Fibroblast of lung (primary cell): ENCODE measurements around the gene DNAJC24. TPM values are rescaled to one million over a fixed set of nuclear protein-coding genes. Genes with fewer than 3 reads are reported as not detected.

Source experiments
- DNase-seq, 2 donors: peaks; one replicate each; pipeline versions ENCODE4 v3.0.0 to v3.0.0-alpha.2; 2010; ENCODE audit warnings: low read depth in 2 of 2
- H2AFZ ChIP-seq: 2 replicates; pipeline ENCODE4 v1.5.1; 2012; ENCODE audit warnings: low read length, control low read depth, inconsistent platforms
- H3K27ac ChIP-seq: 2 replicates; pipeline ENCODE4 v1.5.1; 2011; ENCODE audit warnings: low read length, control low read depth; ENCODE audit not compliant: insufficient read depth
- H3K27me3 ChIP-seq: 2 replicates; pipeline ENCODE4 v1.5.1; 2011; ENCODE audit warnings: mild to moderate bottlenecking, low read length; ENCODE audit not compliant: control insufficient read depth, insufficient read depth
- H3K36me3 ChIP-seq: 2 replicates; pipeline ENCODE4 v1.5.1; 2011; ENCODE audit warnings: low read length; ENCODE audit not compliant: control insufficient read depth, insufficient read depth
- H3K4me1 ChIP-seq: 2 replicates; pipeline ENCODE4 v1.5.1; 2011; ENCODE audit warnings: low read length; ENCODE audit not compliant: control insufficient read depth, insufficient read depth; ENCODE audit errors: extremely low read depth
- H3K4me2 ChIP-seq: 2 replicates; pipeline ENCODE4 v1.5.1; 2011; ENCODE audit warnings: low read length, control low read depth; ENCODE audit not compliant: insufficient read depth; ENCODE audit errors: extremely low read depth
- H3K4me3 ChIP-seq, 4 experiments: fragments of 200-600 bp in 1 of 4; sonication (generic) in 1 of 4; replicated peaks in 1 of 4; 2 replicates each; pipeline ENCODE4 v1.5.1; 2011 to 2016; ENCODE audit warnings: low read length in 4 of 4, low read depth in 3 of 4, mild to moderate bottlenecking in 3 of 4, control low read depth in 2 of 4, inconsistent platforms in 1 of 4, mixed read lengths in 1 of 4; ENCODE audit not compliant: insufficient read depth in 1 of 4; ENCODE audit errors: control extremely low read depth in 1 of 4
- H3K79me2 ChIP-seq: 2 replicates; pipeline ENCODE4 v1.5.1; 2012; ENCODE audit warnings: mild to moderate bottlenecking, low read length, inconsistent platforms; ENCODE audit not compliant: control insufficient read depth, insufficient read depth
- H3K9ac ChIP-seq: 2 replicates; pipeline ENCODE4 v1.5.1; 2011; ENCODE audit warnings: mild to moderate bottlenecking, low read length, control low read depth; ENCODE audit not compliant: insufficient read depth
- H3K9me3 ChIP-seq: 2 replicates; pipeline ENCODE4 v1.5.1; 2012; ENCODE audit warnings: low read depth, low read length; ENCODE audit not compliant: control insufficient read depth, insufficient read depth
- H4K20me1 ChIP-seq: 2 replicates; pipeline ENCODE4 v1.5.1; 2011; ENCODE audit warnings: low read length; ENCODE audit not compliant: control insufficient read depth, insufficient read depth; ENCODE audit errors: extremely low read depth
- CTCF ChIP-seq, 2 donors: IDR thresholded peaks in 1 of 2; conservative IDR thresholded peaks in 1 of 2; 1 replicate in 1 of 2; 2 replicates in 1 of 2; pipeline ENCODE4 v1.5.1; 2011 to 2012; ENCODE audit warnings: low read length in 2 of 2, control low read depth in 1 of 2, inconsistent platforms in 1 of 2, low read depth in 1 of 2, mild to moderate bottlenecking in 1 of 2
- EZH2 ChIP-seq: IDR thresholded peaks from 2 replicates; pipeline ENCODE4 v1.5.1; 2012; ENCODE audit warnings: low read length, control low read depth, mild to moderate bottlenecking; ENCODE audit errors: missing control alignments
- polyA plus RNA-seq, 2 donors: library from polyadenylated mRNA; depleted of rRNA in 1 of 2; stranded (reverse) in 1 of 2; unstranded in 1 of 2; fragments of >200 nt; gene quantifications; 2 replicates each; pipeline ENCODE4 v1.2.1, GENCODE V29; 2011 to 2012; ENCODE audit warnings: missing spikeins in 1 of 2
- total RNA-seq: library from RNA; depleted of rRNA; stranded (reverse); fragments of >200 nt; gene quantifications from 2 replicates; pipeline ENCODE4 v1.2.1, GENCODE V29; 2014

Gene DNAJC24
- total and polyA plus RNA-seq, 2 donors (not counting 1 experiment from before 2014, with no cell fraction given): 13.3 to 19.2 TPM

- Histone ChIP-seq H3K27ac (no peak overlapping the region), H3K27me3 (no peaks in the 10 kb centered on the region), H3K4me1 (no peaks in the 10 kb centered on the region), H4K20me1 (no peaks in the 10 kb centered on the region), H3K4me2 (no peak overlapping the region), H3K9me3 (no peaks in the 10 kb centered on the region), H3K36me3 (no peaks in the 10 kb centered on the region), H3K9ac (no peak overlapping the region), H3K4me3 (no peak overlapping the region), H2AFZ (no peak overlapping the region), H3K79me2 (no peaks in the 10 kb centered on the region)
- DNase-seq: no peak
- TF ChIP-seq CTCF (conservative IDR thresholded peaks at IDR 0.05 in 1 of 2, IDR thresholded peaks at IDR 0.05 in 1 of 2; ENCODE audit: low read depth in 1 of 2, low read length in 2 of 2) (no peak), EZH2 (no peak)
These were observed 35.0 kb downstream of the DNAJC24 start for GRCh38 chr11:31404614-31405013.

- Histone ChIP-seq H3K9ac (no peak overlapping the region), H3K4me3 (no peak overlapping the region), H3K79me2 (no peaks in the 10 kb centered on the region), H3K4me1 (no peaks in the 10 kb centered on the region), H3K27ac (no peak overlapping the region), H3K9me3 (no peaks in the 10 kb centered on the region), H3K27me3 (no peaks in the 10 kb centered on the region), H4K20me1 (no peaks in the 10 kb centered on the region), H3K36me3 (no peaks in the 10 kb centered on the region), H3K4me2 (no peak overlapping the region), H2AFZ (no peak overlapping the region)
- no peak for DNase-seq
- TF ChIP-seq EZH2 (no peak), CTCF (conservative IDR thresholded peaks at IDR 0.05 in 1 of 2, IDR thresholded peaks at IDR 0.05 in 1 of 2; ENCODE audit: low read depth in 1 of 2, low read length in 2 of 2) (no peak)
These were observed 38.5 kb downstream of the DNAJC24 start for GRCh38 chr11:31408201-31408600.

GRCh38 chr11:31412946-31413345 is 43.3 kb downstream of the DNAJC24 start:
- no peak for TF ChIP-seq CTCF (conservative IDR thresholded peaks at IDR 0.05 in 1 of 2, IDR thresholded peaks at IDR 0.05 in 1 of 2; ENCODE audit: low read depth in 1 of 2, low read length in 2 of 2)
- no peak for TF ChIP-seq EZH2
- H3K36me3 ChIP-seq: no peaks in the 10 kb centered on the region
- H2AFZ ChIP-seq: no peak overlapping the region
- H3K27ac ChIP-seq: no peak overlapping the region
- no peaks in the 10 kb centered on the region for H4K20me1 ChIP-seq
- H3K4me1 ChIP-seq: no peaks in the 10 kb centered on the region
- no peaks in the 10 kb centered on the region for H3K9me3 ChIP-seq
- H3K4me3 ChIP-seq: no peak overlapping the region
- H3K27me3 ChIP-seq: no peaks in the 10 kb centered on the region
- DNase-seq: peak; percentile 65 to 82
- no peaks in the 10 kb centered on the region for H3K79me2 ChIP-seq
- H3K9ac ChIP-seq: no peak overlapping the region
- no peak overlapping the region for H3K4me2 ChIP-seq
